ENCODE measurements around the gene TNFRSF11A.
A peak's percentile ranks its signal among the peaks of the same experiment; 100 is the strongest.

TNFRSF11A gene

DNA sequence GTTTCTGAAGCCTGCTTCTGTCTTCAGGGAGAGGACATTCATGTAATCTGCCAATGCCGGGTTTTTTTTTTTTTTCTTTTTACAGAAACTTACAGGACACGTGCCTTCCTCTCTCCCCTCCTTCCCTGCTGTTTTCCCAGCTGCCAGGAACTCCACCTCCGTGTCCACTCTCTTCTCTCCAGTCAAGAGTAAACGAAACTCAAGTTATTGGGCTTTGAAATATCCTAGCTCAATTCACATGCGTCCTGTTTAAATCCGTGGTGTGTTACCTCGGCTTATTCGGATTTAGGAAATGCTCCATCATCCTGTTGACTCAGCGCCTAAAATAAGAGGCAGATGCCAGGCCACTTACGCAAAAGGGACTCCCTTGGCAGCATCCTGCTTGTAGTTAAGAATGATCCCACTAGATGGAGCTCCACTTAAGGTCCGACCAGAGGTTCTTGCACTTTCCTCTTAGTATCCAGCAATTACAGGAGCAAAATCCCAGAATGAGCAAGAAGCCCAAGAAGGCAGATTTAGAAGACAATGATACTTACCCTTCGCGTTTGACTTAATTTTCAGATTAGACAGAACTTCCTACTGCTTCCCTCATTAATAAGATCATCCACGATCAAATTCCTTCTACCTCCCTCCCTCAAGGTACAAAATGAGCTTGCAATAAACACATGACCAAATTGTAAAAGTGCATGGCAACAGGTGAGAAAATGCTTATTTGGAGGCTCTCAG, 100.5 kb downstream of the TNFRSF11A start:
- DNase-seq: peak; percentile 94

DNA sequence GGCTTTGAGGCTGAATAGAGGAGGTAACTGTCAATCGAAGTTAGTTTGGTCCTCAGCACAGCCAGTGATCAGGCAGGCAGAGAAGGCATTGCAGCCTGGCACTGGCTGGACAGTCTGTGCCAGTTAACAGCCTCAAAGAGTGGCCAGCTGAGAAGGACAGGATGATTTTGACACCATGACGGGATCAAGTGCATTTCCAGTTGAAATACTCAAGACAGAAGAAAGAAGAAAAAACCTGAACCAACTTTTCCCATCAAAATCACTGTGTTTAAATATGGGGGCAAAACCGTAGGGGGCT, 101.0 kb downstream of the TNFRSF11A start:
- no peak for DNase-seq

DNA sequence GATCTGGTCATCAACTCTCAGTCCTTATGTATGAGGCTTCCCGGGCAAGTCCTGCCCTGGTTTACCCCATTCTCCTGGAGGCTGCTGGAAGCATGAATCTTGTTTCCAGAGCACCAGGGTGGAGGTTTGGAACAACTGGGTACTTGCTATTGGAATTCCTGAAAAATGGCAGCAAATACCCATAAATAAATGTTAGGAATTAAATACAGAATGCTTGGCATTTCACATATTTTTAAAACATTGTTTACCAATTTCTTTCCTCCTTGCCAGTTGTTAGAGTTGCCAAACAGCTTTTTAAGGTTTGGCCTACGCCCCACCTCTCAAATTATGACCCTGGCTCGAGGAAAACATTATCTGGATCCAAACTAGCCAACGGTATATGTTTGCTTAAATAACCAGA, 107.1 kb downstream of the TNFRSF11A start:
- no peak for DNase-seq

DNA sequence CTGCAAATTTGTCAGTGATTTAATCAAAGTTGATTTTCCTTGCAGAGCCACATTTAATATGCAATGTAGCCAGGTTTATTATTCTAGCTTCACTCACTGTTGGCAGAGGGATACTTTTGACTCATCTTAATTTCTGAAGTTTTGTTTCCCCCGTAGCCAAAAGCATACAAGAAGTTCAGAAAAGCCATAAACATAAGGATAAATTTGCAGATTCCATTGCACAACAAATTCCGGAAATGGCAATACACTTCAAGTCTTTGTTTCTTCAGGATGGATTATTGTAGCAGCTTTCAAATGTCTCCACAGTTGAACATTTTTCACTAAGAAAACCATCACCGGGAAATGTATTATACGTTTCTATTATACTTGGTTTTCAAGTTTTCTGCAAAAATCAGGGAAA, 109.7 kb downstream of the TNFRSF11A start:
- peak; percentile 26 for DNase-seq

DNA sequence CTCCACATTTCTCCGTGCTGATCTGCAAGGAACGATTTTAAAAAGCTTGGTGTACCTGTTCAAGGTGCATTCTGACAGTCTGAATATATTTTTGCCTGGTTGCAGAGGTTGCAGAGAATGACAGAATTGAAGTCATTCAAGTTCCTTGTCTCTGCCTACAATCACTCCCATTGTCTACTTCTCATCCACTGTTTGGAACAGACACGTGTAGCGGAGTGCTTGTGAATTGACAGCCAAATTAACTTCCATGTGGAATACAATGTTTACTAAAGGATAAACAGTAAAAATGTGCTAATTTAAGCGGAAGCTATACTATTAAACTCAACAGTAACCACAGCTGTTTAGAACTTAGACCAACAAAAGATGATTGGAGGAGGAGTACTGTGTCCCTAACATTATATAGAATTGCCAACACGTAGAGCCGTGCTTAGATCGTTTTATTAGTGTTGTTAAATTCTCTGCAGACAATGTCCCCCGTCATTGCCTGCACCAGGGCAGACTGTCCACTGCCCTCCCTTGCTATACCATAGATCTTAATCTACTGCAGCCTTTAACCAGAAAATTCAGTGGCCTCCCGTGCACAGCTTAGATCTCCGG, 110.4 kb downstream of the TNFRSF11A start:
- no peak for DNase-seq

DNA sequence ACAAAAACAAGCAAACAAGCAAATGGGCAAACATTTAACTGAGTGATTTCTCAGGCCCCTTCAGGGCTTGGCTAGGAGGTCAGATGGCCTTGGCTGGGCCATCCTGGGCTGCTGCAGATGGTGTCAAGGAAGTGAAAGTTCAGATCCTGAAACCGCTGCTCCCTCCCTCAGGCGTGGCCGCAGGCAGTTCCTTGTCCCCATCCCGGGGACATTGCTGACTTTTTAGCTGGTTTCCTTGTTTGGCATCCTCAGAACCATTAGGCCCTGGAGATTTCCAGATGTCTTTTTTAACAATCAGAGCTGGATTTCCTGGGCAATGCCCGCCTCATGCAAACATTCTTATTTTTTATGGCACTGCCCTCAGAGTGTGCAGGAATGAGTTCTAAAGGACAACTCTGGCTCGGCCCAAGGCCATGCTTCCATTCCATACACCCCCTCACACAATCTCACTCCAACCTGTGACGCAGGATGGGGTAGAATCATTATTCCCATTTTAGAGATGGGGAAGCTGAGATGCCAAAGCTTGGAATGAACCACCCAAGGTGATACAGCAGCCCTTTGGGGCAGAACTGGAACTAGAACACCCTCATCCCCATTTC, 111.6 kb downstream of the TNFRSF11A start:
- peak; percentile 83 for DNase-seq

DNA sequence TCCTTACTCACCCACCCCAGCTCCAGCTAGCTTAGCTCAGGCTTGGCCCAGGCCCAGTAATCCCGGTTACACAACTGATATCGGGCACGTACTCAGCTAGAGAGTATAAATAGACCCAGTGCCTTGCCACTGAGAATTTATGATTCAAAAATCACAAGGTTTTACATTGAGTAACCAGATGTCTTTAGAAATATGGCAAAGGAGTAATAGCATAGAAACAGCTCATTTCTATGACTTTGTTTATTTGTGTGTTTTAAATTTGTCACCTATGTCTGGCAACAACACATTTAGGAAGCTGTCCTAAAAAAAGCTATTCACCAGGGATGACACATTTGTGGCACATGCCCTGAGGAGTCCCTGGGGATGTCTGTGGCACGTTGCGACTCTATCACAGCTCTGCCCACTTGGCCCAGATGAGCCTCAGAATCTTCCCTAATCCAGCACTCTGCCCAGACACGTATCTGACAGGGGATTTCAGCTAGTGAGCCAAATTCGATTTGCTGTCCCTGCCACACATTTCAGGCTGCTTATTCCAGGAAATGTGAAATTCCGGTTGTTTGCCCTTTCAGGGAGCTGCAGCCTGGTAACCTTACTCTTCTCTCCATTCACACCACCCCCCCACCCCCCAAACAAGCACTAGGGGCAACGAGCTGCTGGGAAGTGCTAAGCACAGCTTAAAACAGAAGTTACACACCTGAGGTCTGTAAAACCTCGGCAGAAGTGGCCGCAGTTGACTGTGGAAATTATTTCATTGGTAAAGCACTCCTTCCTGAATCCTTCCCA, 112.3 kb downstream of the TNFRSF11A start:
- peak; percentile 94 for DNase-seq

DNA sequence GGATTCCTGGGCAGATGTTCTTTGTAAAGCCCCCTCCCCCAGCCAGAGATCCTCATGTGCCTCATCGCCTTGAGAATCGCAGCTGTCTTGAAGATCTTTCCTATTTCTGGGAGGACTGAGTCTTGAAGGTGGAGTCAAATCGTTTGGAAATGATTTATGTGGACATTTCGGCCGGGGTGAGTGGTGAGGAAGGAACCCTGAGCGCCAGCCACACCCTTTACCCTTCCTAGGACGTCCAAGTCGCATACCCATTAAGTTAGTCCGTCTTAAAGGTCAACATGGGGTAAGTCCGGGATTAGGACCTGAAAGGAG, 112.9 kb downstream of the TNFRSF11A start:
- DNase-seq: peak; percentile 27

DNA sequence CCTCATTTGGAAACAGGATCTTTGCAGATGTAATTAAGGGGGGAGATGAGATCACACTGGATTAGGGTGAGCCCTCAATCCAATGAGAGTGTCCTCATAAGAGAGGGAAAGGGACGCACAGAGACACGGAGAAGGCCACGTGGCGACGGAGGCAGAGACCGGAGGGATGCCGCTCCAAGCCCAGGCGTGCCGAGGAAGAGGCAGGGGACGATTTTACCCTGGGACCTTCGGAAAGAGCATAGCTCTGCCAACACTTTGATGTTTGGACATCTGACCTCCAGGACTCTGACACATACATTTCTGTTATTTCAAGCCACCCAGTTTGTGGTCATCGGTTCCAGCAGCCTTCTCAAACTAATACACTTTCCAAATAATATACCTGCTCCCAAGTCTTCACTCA, 113.3 kb downstream of the TNFRSF11A start:
- no peak for DNase-seq

DNA sequence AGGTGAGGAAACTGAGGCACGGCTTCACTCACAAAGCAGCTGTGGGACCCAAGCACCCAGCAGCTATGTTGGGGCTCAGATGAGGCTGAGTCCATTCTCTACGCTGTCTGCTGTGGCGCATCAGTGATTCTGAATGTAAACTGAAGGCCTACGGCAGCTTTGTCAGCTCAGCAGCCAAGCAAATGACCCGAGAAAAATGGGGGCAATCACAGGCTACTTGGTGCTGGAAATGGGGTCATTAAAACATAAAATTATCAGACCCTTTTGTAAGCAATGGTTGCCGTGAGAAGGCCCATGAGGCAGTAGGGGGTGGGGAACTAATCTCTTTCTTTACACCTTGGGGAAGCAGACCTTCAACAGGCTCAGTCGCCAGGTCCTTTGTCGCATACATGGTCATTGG, 113.8 kb downstream of the TNFRSF11A start:
- no peak for DNase-seq
